Effector memory CD4-positive, alpha-beta T cell (primary cell): ENCODE data around the gene CBX1.

Source experiments
- DNase-seq, 3 donors: peaks; one replicate each; pipeline ENCODE4 v3.0.0-alpha.2; 2020
- H3K27ac ChIP-seq: 2 replicates; pipeline ENCODE4 v1.7.0; 2013; ENCODE audit warnings: mild to moderate bottlenecking, low read length, moderate library complexity; ENCODE audit not compliant: insufficient read depth, poor library complexity, severe bottlenecking
- H3K27me3 ChIP-seq: replicated peaks from 2 replicates; pipeline ENCODE4 v1.7.0; 2013; ENCODE audit warnings: mild to moderate bottlenecking, low read length; ENCODE audit not compliant: insufficient read depth, control insufficient read depth, poor library complexity, severe bottlenecking
- H3K36me3 ChIP-seq: 2 replicates; pipeline ENCODE4 v1.7.0; 2013; ENCODE audit warnings: mild to moderate bottlenecking, low read length, moderate library complexity; ENCODE audit not compliant: control insufficient read depth, insufficient read depth
- H3K4me1 ChIP-seq: 2 replicates; pipeline ENCODE4 v1.7.0; 2013; ENCODE audit warnings: low read length, mild to moderate bottlenecking; ENCODE audit not compliant: control insufficient read depth, insufficient read depth, poor library complexity, severe bottlenecking
- H3K4me3 ChIP-seq: 2 replicates; pipeline ENCODE4 v1.7.0; 2013; ENCODE audit warnings: low read length, low read depth, mild to moderate bottlenecking; ENCODE audit not compliant: insufficient read depth, poor library complexity, severe bottlenecking
- H3K9me3 ChIP-seq: 2 replicates; pipeline ENCODE4 v1.7.0; 2013; ENCODE audit warnings: mild to moderate bottlenecking, low read length, moderate library complexity; ENCODE audit not compliant: control insufficient read depth

CBX1 gene

GRCh38 chr17:48123111-48123510 lies 21.8 kb upstream of the CBX1 start:
- Histone ChIP-seq H3K27me3 (no peaks in the 10 kb centered on the region), H3K4me3 (no peak overlapping the region), H3K27ac (no peak overlapping the region), H3K36me3 (peaks cover 32% of the 10 kb centered on the region), H3K4me1 (no peaks in the 10 kb centered on the region), H3K9me3 (no peaks in the 10 kb centered on the region)
- DNase-seq, result no peak

DNA sequence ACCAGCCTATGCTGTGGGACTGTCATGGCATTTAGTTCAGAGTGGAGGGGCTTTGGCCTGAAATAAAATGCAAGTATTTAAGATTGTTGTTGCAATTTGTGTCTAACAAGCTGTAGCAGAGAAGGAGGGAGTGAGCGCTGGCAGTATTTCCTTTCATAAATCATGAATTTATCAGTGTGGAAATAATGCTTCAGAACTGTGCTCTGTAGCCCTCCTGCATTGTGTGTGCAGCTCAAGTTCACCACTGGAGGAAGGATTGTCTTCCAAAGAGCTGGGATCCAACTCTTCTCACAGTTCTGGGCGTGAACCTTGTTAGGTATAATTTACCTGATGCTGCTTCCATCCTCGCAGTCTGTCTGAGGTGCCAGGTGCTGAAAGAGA lies 21.4 kb upstream of the CBX1 start:
- Histone ChIP-seq H3K27me3 (no peaks in the 10 kb centered on the region), H3K27ac (no peak overlapping the region), H3K4me3 (no peak overlapping the region), H3K9me3 (no peaks in the 10 kb centered on the region), H3K36me3 (peaks cover 34% of the 10 kb centered on the region), H3K4me1 (no peaks in the 10 kb centered on the region)
- no peak for DNase-seq

GRCh38 chr17:48121923-48122664 lies 20.8 kb upstream of the CBX1 start:
- peaks cover 37% of the 10 kb centered on the region for H3K36me3 ChIP-seq
- H3K27me3 ChIP-seq, result no peaks in the 10 kb centered on the region

GRCh38 chr17:48113201-48113676 lies 12.0 kb upstream of the CBX1 start:
- Histone ChIP-seq H3K27me3 (no peaks in the 10 kb centered on the region), H3K36me3 (peaks cover 20% of the 10 kb centered on the region), H3K4me1 (peaks cover 16% of the 10 kb centered on the region), H3K27ac (no peak overlapping the region), H3K9me3 (no peaks in the 10 kb centered on the region), H3K4me3 (no peak overlapping the region)
- DNase-seq, result peak in 1 of 3 donors; percentile 10

More at GRCh38 chr17:48121923-48122664, 20.8 kb upstream of the CBX1 start:
- Histone ChIP-seq H3K9me3 (no peaks in the 10 kb centered on the region), H3K27ac (no peak overlapping the region), H3K4me3 (no peak overlapping the region), H3K4me1 (no peaks in the 10 kb centered on the region)
- DNase-seq, result no peak

DNA sequence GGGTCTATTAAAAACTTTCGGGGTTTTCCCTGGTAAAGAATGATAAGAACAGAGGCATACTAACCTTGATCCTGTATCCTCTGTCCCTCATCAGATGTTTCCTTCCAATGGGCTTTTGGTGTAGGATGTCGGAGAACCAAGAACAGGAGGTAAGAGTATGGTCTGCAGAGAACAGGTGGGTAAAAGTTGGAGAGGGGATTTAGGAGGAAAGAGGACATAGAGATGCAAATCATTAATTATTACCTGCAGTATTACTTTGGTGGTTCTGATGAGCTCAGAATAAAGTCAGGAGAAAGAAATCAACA lies 10.6 kb upstream of the CBX1 start:
- Histone ChIP-seq H3K27me3 (no peaks in the 10 kb centered on the region), H3K4me1 (peaks cover 20% of the 10 kb centered on the region), H3K36me3 (peaks cover 14% of the 10 kb centered on the region), H3K27ac (no peak overlapping the region), H3K4me3 (no peak overlapping the region), H3K9me3 (no peaks in the 10 kb centered on the region)
- no peak for DNase-seq

GRCh38 chr17:48110761-48111160 lies 9.5 kb upstream of the CBX1 start:
- no peak overlapping the region for H3K4me3 ChIP-seq
- DNase-seq, result no peak
- H3K27ac ChIP-seq, result no peak overlapping the region
- H3K27me3 ChIP-seq, result no peaks in the 10 kb centered on the region
- H3K36me3 ChIP-seq, result peaks cover 10% of the 10 kb centered on the region
- peaks cover 23% of the 10 kb centered on the region for H3K4me1 ChIP-seq
- no peaks in the 10 kb centered on the region for H3K9me3 ChIP-seq

- no peaks in the 10 kb centered on the region for H3K36me3 ChIP-seq
- H3K4me3 ChIP-seq, result peak within 1 kb of the TSS; percentile 81
- peaks cover 14% of the 10 kb centered on the region for H3K4me1 ChIP-seq
- DNase-seq, result peak; percentile 91 to 96 (median 93)
- H3K27me3 ChIP-seq, result no peaks in the 10 kb centered on the region
- peak within 1 kb of the TSS; percentile 86 for H3K27ac ChIP-seq
- no peaks in the 10 kb centered on the region for H3K9me3 ChIP-seq
Observed at GRCh38 chr17:48107137-48108055, 6.1 kb upstream of the CBX1 start, which contains the start of gene SNX11. Gene SNX11, plus strand, starts transcription at chr17:48107766. Its CDS starts 4,278 bp downstream, at chr17:48112044.

GRCh38 chr17:48106802-48107136 lies 5.5 kb upstream of the CBX1 start:
- H3K27me3 ChIP-seq, result no peaks in the 10 kb centered on the region
- H3K36me3 ChIP-seq, result no peaks in the 10 kb centered on the region
- H3K27ac ChIP-seq, result peak overlapping the region; percentile 86
- H3K4me1 ChIP-seq, result peaks cover 14% of the 10 kb centered on the region
- no peaks in the 10 kb centered on the region for H3K9me3 ChIP-seq
- peak overlapping the region; percentile 81 for H3K4me3 ChIP-seq
- no peak for DNase-seq

DNA sequence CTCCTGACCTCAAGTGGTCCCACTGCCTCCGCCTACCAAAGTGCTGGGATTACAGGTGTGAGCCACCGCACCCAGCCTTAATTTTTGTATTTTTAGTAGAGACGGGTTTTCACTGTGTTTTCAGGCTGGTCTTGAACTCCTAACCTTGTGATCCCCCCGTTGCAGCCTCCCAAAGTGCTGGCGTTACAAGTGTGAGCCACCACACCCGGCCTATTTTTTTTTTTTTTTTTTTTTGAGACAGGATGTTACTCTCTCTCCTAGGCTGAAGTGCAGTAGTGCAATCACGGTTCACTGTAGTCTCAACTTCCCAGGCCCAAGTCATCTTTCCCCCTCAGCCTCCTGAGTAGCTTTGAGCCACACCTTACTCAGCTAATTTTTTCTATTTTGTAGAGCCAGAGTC lies 3.2 kb upstream of the CBX1 start:
- Histone ChIP-seq H3K4me3 (no peak overlapping the region), H3K27me3 (no peaks in the 10 kb centered on the region), H3K4me1 (peaks cover 14% of the 10 kb centered on the region)

More for the DNA sequence above, 3.2 kb upstream of the CBX1 start:
- Histone ChIP-seq H3K27ac (no peak overlapping the region), H3K9me3 (no peaks in the 10 kb centered on the region), H3K36me3 (no peaks in the 10 kb centered on the region)
- DNase-seq, result no peak
